Stimulated activated CD4-positive, alpha-beta T cell treated with anti-CD3 and anti-CD28 coated beads, Interleukin-2, amount 100 ng/mL, for 4 hours (primary cell): ENCODE data around the gene ETS1.
A peak's percentile ranks its signal among the peaks of the same experiment; 100 is the strongest.

Experiments
- DNase-seq: peaks from one replicate; pipeline ENCODE4 v3.0.0-alpha.2; 2020; ENCODE audit warnings: low read depth

ETS1 gene

GRCh38 chr11:128432926-128433325, 154.4 kb downstream of the ETS1 start:
- DNase-seq, result no peak

GRCh38 chr11:128431931-128432330, 155.4 kb downstream of the ETS1 start:
- DNase-seq, result no peak

GRCh38 chr11:128428935-128429334, 158.4 kb downstream of the ETS1 start:
- no peak for DNase-seq

- DNase-seq, result no peak
These were observed 162.5 kb downstream of the ETS1 start for GRCh38 chr11:128424851-128425285.

GRCh38 chr11:128424271-128424711, 163.1 kb downstream of the ETS1 start:
- DNase-seq, result no peak

GRCh38 chr11:128422576-128423370, 164.6 kb downstream of the ETS1 start:
- peak; percentile 90 for DNase-seq

- DNase-seq, result no peak
These were observed 165.6 kb downstream of the ETS1 start for GRCh38 chr11:128421577-128422330.

GRCh38 chr11:128420951-128421350, 166.4 kb downstream of the ETS1 start:
- DNase-seq, result no peak

- DNase-seq, result no peak
These were observed 167.1 kb downstream of the ETS1 start for GRCh38 chr11:128420265-128420664.

- no peak for DNase-seq
These were observed 168.2 kb downstream of the ETS1 start for GRCh38 chr11:128419012-128419767.

- no peak for DNase-seq
These were observed 169.6 kb downstream of the ETS1 start for GRCh38 chr11:128417607-128418324.

GRCh38 chr11:128416976-128417375, 170.4 kb downstream of the ETS1 start:
- DNase-seq, result no peak

- no peak for DNase-seq
These were observed 171.8 kb downstream of the ETS1 start for GRCh38 chr11:128415539-128415938.

GRCh38 chr11:128412847-128413791, 174.2 kb downstream of the ETS1 start:
- no peak for DNase-seq

- no peak for DNase-seq
These were observed 175.5 kb downstream of the ETS1 start for GRCh38 chr11:128411812-128412211.

- DNase-seq, result no peak
These were observed 176.2 kb downstream of the ETS1 start for GRCh38 chr11:128411150-128411549.

- no peak for DNase-seq
These were observed 177.9 kb downstream of the ETS1 start for GRCh38 chr11:128409476-128409875.
